NT2/D1 (cell line): ENCODE measurements around the gene NAV2.

Experiments
- DNase-seq: peaks from one replicate; pipeline ENCODE4 v3.0.0-alpha.2; 2011; ENCODE audit warnings: low read depth, low spot score
- H3K27me3 ChIP-seq: 2 replicates; pipeline ENCODE4 v1.6.0; 2011; ENCODE audit warnings: mild to moderate bottlenecking; ENCODE audit not compliant: insufficient read length, insufficient read depth
- H3K36me3 ChIP-seq: 2 replicates; pipeline ENCODE4 v1.6.1; 2011; ENCODE audit warnings: mild to moderate bottlenecking, low read length, mixed read lengths; ENCODE audit not compliant: insufficient read depth, insufficient read length
- H3K4me1 ChIP-seq: 2 replicates; pipeline ENCODE4 v1.5.1; 2011; ENCODE audit not compliant: insufficient read depth, insufficient read length
- H3K4me3 ChIP-seq: 2 replicates; pipeline ENCODE4 v1.5.1; 2011; ENCODE audit warnings: low read depth; ENCODE audit not compliant: insufficient read length
- H3K9ac ChIP-seq: 2 replicates; pipeline ENCODE4 v1.6.0; 2011; ENCODE audit warnings: low read depth; ENCODE audit not compliant: insufficient read length
- H3K9me3 ChIP-seq: 2 replicates; pipeline ENCODE4 v1.5.1; 2011; ENCODE audit warnings: mild to moderate bottlenecking, low read length; ENCODE audit not compliant: insufficient read depth
- SUZ12 ChIP-seq: IDR thresholded peaks from 2 replicates; pipeline ENCODE4 v1.6.1; 2011; ENCODE audit not compliant: insufficient read length, insufficient read depth; ENCODE audit errors: extremely low read depth
- YY1 ChIP-seq: IDR thresholded peaks from 2 replicates; pipeline ENCODE4 v1.6.1; 2011; ENCODE audit not compliant: insufficient read length, insufficient read depth
- ZNF274 ChIP-seq: IDR thresholded peaks from 2 replicates; pipeline ENCODE4 v1.6.1; 2011; ENCODE audit warnings: mild to moderate bottlenecking, low read depth, low read length

NAV2 gene, protein sequence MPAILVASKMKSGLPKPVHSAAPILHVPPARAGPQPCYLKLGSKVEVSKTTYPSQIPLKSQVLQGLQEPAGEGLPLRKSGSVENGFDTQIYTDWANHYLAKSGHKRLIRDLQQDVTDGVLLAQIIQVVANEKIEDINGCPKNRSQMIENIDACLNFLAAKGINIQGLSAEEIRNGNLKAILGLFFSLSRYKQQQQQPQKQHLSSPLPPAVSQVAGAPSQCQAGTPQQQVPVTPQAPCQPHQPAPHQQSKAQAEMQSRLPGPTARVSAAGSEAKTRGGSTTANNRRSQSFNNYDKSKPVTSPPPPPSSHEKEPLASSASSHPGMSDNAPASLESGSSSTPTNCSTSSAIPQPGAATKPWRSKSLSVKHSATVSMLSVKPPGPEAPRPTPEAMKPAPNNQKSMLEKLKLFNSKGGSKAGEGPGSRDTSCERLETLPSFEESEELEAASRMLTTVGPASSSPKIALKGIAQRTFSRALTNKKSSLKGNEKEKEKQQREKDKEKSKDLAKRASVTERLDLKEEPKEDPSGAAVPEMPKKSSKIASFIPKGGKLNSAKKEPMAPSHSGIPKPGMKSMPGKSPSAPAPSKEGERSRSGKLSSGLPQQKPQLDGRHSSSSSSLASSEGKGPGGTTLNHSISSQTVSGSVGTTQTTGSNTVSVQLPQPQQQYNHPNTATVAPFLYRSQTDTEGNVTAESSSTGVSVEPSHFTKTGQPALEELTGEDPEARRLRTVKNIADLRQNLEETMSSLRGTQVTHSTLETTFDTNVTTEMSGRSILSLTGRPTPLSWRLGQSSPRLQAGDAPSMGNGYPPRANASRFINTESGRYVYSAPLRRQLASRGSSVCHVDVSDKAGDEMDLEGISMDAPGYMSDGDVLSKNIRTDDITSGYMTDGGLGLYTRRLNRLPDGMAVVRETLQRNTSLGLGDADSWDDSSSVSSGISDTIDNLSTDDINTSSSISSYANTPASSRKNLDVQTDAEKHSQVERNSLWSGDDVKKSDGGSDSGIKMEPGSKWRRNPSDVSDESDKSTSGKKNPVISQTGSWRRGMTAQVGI (N-terminal part only)

DNA sequence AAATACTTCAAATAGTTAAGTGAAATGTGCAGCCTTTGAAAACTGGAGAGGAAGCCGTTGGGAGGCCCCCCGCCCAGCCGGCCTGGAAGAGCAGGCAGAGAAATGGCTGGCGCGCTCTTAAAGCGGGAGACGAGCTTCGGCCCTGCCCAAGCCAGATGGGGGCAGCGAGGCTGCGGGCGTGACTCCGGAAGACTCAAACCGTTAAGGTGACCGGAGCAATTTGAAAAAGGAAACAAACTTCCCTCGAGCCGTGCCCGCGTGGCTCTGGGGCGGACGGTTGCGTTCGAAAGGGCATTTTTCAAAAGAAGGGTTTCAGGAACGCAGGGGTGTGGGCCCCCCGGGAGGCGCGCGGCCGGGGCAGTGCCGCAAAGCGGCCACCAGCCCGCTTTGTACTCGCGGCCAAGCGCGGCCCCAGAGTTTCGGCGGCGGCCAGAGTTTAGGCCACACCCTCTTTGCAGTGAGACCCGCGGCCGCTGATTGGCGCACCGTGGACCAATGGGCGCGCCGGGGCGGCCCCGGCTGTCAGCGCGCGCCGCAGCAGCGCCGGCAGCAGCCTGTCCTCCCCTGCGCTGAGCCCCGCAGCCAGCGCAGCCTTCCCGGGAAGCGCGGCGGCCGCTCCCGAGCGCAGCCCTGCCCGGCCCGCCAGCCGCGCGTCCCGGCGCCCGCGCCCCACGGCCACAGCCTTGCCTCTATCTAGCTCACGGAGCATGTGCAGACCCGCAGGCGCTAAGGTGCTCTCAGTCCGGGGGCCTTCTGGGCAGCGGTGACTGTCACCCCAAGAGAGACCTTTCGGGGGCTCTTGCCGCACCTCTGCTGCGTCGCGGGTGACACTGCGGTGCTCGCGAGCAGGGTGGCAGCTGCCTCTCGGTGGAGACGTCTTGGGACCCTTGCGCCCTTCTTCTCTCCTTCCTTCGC is at the start of gene NAV2:
Gene NAV2, plus strand, starts transcription at position 557 of the 915 bp plus-strand sequence. CDS start 859 bp downstream, outside the sequence.
- Histone ChIP-seq H3K9ac (peak within 1 kb of the TSS; percentile 75), H3K4me3 (peak within 1 kb of the TSS; percentile 46), H3K27me3 (peaks cover 60% of the 10 kb centered on the region), H3K9me3 (no peaks in the 10 kb centered on the region), H3K36me3 (no peaks in the 10 kb centered on the region), H3K4me1 (peaks cover 3% of the 10 kb centered on the region)
- TF ChIP-seq ZNF274 (no peak), YY1 (no peak), SUZ12 (no peak)
- peak; percentile 81 for DNase-seq

DNA sequence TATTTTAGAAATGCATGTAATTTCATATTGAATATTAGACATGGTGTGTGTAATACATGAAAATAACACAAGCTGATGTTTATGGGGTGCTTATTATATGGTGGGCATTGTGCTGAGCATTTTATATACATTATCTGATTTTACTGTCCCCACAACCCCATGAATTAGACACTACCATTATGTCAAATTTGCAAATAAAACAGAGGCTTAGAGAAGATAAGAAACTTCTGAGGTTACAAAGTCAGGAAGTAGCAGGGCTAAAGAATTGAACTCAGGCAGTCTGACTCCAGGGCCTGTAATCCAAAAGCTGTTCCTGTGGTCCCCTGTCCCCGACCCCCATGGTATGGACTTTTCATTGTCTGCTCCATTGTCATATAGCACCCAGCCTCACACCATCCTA is 49.4 kb upstream of the NAV2 start:
- H3K36me3 ChIP-seq = no peaks in the 10 kb centered on the region
- no peak overlapping the region for H3K9ac ChIP-seq
- no peak overlapping the region for H3K4me3 ChIP-seq
- no peaks in the 10 kb centered on the region for H3K27me3 ChIP-seq
- DNase-seq = no peak
- no peaks in the 10 kb centered on the region for H3K4me1 ChIP-seq
- H3K9me3 ChIP-seq = no peaks in the 10 kb centered on the region
- TF ChIP-seq ZNF274 = no peak
- no peak for TF ChIP-seq YY1
- no peak for TF ChIP-seq SUZ12

DNA sequence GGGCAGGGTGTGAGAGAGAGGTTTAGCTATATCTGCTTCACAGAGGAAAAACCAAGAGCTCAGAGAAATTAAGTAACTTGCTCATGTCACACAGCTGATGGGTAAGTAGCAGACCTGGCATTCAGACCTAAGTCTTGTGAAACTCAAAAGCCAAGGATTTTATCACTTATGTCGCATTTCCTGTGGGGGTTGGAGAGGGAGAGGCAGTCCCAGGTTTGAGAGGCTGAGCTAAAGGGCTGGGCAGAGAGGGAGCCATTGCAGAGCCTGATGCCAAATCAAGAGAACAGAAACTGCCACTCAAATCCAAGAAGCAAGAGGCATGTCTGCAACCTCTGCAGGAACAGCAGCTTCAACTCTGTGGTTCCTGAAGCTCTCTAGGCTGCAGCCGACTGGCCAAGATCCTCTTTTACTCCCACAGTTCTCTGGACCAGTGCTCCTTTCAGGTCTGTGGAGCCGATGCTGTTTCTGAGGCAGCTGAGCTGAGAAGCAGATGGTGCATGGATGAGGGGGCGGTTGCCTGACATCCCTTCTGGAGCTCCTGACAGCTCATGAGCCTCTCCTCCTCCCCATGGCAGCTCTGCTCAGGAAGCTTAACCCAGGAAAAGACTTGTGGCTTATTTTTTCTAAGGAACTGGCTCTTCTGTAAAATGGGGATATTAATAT is 47.6 kb upstream of the NAV2 start:
- DNase-seq = no peak
- no peak for TF ChIP-seq YY1
- no peak for TF ChIP-seq ZNF274
- no peak for TF ChIP-seq SUZ12
- no peak overlapping the region for H3K4me3 ChIP-seq

DNA sequence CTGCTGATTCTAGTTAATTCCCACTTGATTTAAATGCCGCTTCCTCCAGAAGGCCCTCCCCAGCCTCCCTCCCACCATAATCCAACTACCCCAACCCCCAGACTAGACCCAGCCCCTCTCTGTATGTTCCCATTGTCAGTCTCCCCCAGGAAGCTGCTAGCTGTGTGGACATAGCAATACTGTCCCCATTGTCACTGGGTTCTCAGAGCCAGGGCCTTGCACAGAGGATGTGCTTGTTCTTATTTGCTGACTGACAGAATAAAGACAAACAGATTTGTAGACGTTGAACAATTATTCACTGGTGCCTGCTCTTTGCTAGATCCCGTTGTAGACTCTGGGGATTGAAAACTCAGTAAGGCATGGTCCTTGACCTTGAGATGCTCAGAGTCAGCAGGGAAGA is 45.7 kb upstream of the NAV2 start:
- Histone ChIP-seq H3K4me1 (peaks cover 12% of the 10 kb centered on the region), H3K9ac (no peak overlapping the region), H3K36me3 (no peaks in the 10 kb centered on the region), H3K27me3 (no peaks in the 10 kb centered on the region), H3K9me3 (no peaks in the 10 kb centered on the region), H3K4me3 (no peak overlapping the region)
- no peak for DNase-seq
- no peak for TF ChIP-seq SUZ12
- TF ChIP-seq ZNF274 = no peak
- no peak for TF ChIP-seq YY1

More for the DNA sequence above, 47.6 kb upstream of the NAV2 start:
- Histone ChIP-seq H3K36me3 (no peaks in the 10 kb centered on the region), H3K27me3 (no peaks in the 10 kb centered on the region), H3K9me3 (no peaks in the 10 kb centered on the region), H3K4me1 (peaks cover 6% of the 10 kb centered on the region), H3K9ac (no peak overlapping the region)

DNA sequence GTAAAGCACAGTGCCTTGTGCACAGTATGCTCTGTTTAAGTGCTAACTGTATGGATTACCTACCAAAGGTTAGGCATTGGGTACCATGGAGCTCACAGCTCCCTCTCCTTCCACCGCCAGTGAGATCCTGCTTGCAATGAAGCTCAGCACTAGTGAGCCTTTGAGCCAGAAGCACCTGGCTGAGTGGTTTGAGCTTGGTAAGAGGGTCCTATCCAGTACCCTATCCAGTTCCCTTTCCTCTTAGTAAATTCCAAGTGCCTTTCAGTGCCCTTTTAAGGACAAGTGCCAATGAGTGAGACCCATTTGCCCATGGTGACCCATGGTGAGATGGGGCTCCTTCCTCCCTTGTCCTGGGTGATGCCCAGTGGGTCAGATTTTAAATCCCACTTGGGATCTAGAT is 43.1 kb upstream of the NAV2 start:
- H3K27me3 ChIP-seq = no peaks in the 10 kb centered on the region
- no peak for DNase-seq
- no peaks in the 10 kb centered on the region for H3K9me3 ChIP-seq
- no peak for TF ChIP-seq YY1
- no peak for TF ChIP-seq SUZ12
- TF ChIP-seq ZNF274 = no peak
- H3K4me3 ChIP-seq = no peak overlapping the region
- H3K36me3 ChIP-seq = no peaks in the 10 kb centered on the region
- H3K9ac ChIP-seq = no peak overlapping the region
- peaks cover 14% of the 10 kb centered on the region for H3K4me1 ChIP-seq

DNA sequence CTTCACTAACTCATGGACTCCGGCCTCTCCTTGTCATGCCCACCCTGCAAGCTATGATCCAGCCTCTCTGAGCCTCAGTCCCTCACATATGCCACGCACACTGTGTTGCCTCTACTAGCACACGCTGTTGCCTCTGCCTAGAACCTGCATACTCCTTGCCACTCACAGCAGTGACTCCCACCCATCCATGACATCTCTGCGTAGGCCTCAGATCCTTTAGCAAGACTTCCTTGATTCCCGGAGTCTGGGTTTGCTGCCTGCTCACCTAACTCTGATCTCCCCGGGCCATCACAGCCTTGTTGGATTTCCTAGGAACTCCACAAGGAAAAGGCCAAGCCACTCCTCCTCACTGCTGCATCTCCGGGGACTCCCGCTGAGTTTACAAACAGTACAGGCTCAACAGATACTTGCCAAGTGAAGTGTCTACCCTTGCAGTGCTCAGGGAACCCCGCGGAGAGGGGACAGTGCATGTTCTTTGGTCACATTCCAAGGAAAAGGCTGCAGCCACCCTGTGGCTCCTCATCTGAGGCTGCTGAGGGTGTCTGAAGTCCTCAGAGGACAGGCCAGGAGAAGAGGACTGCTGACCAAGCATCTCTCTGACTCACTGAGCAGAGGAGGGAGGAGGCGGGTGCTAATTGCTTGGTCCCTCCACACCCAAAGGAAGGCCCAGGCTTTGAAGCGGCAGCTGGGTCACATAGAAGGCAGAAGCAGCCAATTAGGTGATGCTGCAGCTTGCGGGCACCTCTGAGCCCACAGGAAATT is 42.4 kb upstream of the NAV2 start:
- no peak for DNase-seq
- Histone ChIP-seq H3K4me1 (peaks cover 14% of the 10 kb centered on the region), H3K27me3 (no peaks in the 10 kb centered on the region), H3K9ac (no peak overlapping the region), H3K4me3 (no peak overlapping the region), H3K36me3 (no peaks in the 10 kb centered on the region), H3K9me3 (no peaks in the 10 kb centered on the region)
- TF ChIP-seq ZNF274 (no peak), YY1 (no peak), SUZ12 (no peak)
